Epithelial cell of esophagus (primary cell): ENCODE results near the gene FLAD1.
A peak's percentile ranks its signal among the peaks of the same experiment; 100 is the strongest.

ENCODE experiments used
- DNase-seq: peaks from one replicate; pipeline ENCODE4 v3.0.0; 2010; ENCODE audit warnings: low read depth
- H3K4me3 ChIP-seq: 2 replicates; pipeline ENCODE4 v1.5.1; 2011; ENCODE audit warnings: mild to moderate bottlenecking, low read length, control low read depth
- TF ChIP-seq, protein P1 (sequence below): IDR thresholded peaks from 2 replicates; pipeline ENCODE4 v1.5.1; 2011; ENCODE audit warnings: low read depth, mild to moderate bottlenecking, low read length, control low read depth, inconsistent platforms; ENCODE audit not compliant: insufficient read depth; ENCODE audit errors: missing control alignments

Gene FLAD1

GRCh38 chr1:154938604-154939399, 44.3 kb upstream of the FLAD1 start:
- TF ChIP-seq, protein P1, sequence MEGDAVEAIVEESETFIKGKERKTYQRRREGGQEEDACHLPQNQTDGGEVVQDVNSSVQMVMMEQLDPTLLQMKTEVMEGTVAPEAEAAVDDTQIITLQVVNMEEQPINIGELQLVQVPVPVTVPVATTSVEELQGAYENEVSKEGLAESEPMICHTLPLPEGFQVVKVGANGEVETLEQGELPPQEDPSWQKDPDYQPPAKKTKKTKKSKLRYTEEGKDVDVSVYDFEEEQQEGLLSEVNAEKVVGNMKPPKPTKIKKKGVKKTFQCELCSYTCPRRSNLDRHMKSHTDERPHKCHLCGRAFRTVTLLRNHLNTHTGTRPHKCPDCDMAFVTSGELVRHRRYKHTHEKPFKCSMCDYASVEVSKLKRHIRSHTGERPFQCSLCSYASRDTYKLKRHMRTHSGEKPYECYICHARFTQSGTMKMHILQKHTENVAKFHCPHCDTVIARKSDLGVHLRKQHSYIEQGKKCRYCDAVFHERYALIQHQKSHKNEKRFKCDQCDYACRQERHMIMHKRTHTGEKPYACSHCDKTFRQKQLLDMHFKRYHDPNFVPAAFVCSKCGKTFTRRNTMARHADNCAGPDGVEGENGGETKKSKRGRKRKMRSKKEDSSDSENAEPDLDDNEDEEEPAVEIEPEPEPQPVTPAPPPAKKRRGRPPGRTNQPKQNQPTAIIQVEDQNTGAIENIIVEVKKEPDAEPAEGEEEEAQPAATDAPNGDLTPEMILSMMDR: peak; percentile 30
- DNase-seq: peak; percentile 88
- H3K4me3 ChIP-seq: no peak overlapping the region

- no peak for DNase-seq
- TF ChIP-seq, protein P1: no peak
- H3K4me3 ChIP-seq: no peak overlapping the region
These were observed 43.0 kb upstream of the FLAD1 start for GRCh38 chr1:154940213-154940560.

- H3K4me3 ChIP-seq: no peak overlapping the region
- no peak for DNase-seq
- TF ChIP-seq, protein P1: no peak
These were observed 42.4 kb upstream of the FLAD1 start for GRCh38 chr1:154940651-154941194.

GRCh38 chr1:154941333-154942013, 41.7 kb upstream of the FLAD1 start:
- TF ChIP-seq, protein P1: no peak
- DNase-seq: no peak
- H3K4me3 ChIP-seq: no peak overlapping the region

DNA sequence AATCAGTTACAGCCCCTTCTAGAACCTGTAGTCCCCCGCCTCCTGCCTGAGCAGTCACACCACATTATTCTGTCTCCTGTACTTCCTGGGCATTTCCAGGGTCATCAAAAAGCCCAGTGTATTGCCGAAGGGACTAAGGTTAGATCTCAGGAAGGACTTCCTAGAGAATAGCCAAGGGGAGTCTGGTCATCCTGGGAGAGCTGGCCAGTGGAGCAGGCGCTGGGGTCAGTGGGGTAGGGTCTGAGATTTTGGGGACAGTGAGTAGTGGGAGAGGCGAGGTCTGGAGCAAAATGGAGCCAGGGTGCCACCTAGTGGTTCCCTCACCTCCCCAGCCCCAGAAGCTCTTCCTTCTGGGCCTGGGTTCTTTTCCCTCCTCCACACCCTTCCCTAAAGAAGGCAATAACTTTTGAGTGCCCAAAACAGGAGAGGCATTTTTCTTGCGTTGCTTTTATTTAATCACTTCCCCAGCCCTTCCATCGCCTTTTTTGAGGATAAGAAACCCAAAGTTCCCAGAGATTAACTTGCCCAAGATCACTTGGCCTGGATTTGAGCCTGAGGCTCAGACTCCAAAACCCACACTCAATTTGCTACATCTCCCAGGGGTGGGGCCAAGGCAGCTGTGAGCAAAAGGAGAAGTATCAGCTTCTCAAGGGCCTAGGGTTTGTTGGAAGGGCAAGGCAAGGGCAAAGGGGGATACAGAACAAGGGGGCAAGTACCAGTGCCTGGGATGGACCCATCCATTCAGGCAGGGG, 39.3 kb upstream of the FLAD1 start:
- peak; percentile 47 for DNase-seq
- TF ChIP-seq, protein P1: peak; percentile 88
- no peak overlapping the region for H3K4me3 ChIP-seq

DNA sequence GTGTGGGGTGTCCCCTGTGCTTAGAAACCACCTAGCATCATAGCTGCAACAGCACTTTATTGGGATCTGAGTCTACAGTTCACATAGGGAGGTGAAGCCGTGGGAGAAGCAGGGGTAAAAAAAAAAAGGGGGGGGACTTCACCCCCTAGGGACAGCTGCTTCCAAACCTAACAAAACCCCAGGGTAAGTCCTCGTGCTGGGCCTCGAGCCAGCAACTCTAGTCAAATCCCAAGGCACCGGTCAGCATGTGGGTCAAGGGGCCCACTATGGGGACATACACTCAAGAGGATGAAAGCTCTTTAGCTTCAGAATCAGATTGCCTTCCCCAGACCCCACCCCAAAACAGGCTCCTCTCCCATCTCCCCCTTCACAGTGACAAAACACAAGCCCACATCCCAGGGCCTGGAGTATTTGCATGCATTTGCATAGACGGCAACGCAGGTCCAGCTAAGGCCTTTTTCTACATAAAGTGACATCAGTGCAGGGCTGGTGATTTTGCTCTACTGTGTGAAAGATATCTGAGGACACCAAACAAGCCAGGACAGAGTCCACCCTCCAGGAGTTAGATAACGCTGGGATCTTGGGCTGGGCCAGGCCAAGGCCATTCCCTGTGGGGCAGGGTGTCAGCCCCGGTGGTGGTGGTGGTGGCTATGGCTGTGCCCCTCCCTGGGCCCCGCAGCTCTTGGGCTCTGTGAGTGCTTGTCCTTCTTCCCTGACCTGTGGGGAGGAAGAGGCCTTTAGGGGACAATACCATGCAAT, 38.6 kb upstream of the FLAD1 start:
- TF ChIP-seq, protein P1: no peak
- H3K4me3 ChIP-seq: no peak overlapping the region
- DNase-seq: no peak
